MM.1S (cell line): ENCODE data around the gene TOX2.
A peak's percentile ranks its signal among the peaks of the same experiment; 100 is the strongest.

ENCODE experiments used
- DNase-seq: peaks from one replicate; pipeline ENCODE4 v3.0.0-alpha.2; 2015
- H2AFZ ChIP-seq: fragments of 300-600 bp; sonication (generic); 2 replicates; pipeline ENCODE4 v1.6.0; 2016; ENCODE audit warnings: antibody characterized with exemption, low read length
- H3F3A ChIP-seq: fragments of 300-600 bp; sonication (generic); 2 replicates; pipeline ENCODE4 v1.6.1; 2016; ENCODE audit warnings: mild to moderate bottlenecking, antibody characterized with exemption, low read length, moderate library complexity, mixed read lengths; ENCODE audit not compliant: insufficient read depth
- H3K27ac ChIP-seq: fragments of 300-600 bp; sonication (generic); 2 replicates; pipeline ENCODE4 v1.5.1; 2016; ENCODE audit warnings: mild to moderate bottlenecking, low read length
- H3K27me3 ChIP-seq: fragments of 300-600 bp; sonication (generic); replicated peaks from 2 replicates; pipeline ENCODE4 v1.6.0; 2016; ENCODE audit warnings: low read length; ENCODE audit not compliant: insufficient read depth
- H3K36me3 ChIP-seq: fragments of 300-600 bp; sonication (generic); replicated peaks from 2 replicates; pipeline ENCODE4 v1.6.1; 2016; ENCODE audit warnings: mild to moderate bottlenecking, low read length, mixed read lengths; ENCODE audit not compliant: insufficient read depth
- H3K4me1 ChIP-seq: fragments of 300-600 bp; sonication (generic); 2 replicates; pipeline ENCODE4 v1.6.1; 2016; ENCODE audit warnings: low read length, mixed read lengths
- H3K4me2 ChIP-seq: fragments of 300-600 bp; sonication (generic); 2 replicates; pipeline ENCODE4 v1.6.0; 2016; ENCODE audit warnings: low read depth, low read length
- H3K4me3 ChIP-seq: fragments of 300-600 bp; sonication (generic); 2 replicates; pipeline ENCODE4 v1.5.1; 2016; ENCODE audit warnings: low read length, mixed read lengths
- H3K79me2 ChIP-seq: fragments of 300-600 bp; sonication (generic); 2 replicates; pipeline ENCODE4 v1.6.1; 2016; ENCODE audit warnings: mixed run types, low read length, mixed read lengths
- H3K9ac ChIP-seq: fragments of 300-600 bp; sonication (generic); 2 replicates; pipeline ENCODE4 v1.6.1; 2016; ENCODE audit warnings: low read length, mixed read lengths
- H3K9me2 ChIP-seq: fragments of 300-600 bp; sonication (generic); replicated peaks from 2 replicates; pipeline ENCODE4 v1.6.1; 2016; ENCODE audit warnings: mild to moderate bottlenecking, low read length, mixed read lengths; ENCODE audit not compliant: insufficient read depth
- H3K9me3 ChIP-seq: fragments of 300-600 bp; sonication (generic); replicated peaks from 2 replicates; pipeline ENCODE4 v1.6.1; 2016; ENCODE audit warnings: mild to moderate bottlenecking, low read length, mixed read lengths; ENCODE audit not compliant: insufficient read depth
- H4K20me1 ChIP-seq: fragments of 300-600 bp; sonication (generic); 2 replicates; pipeline ENCODE4 v1.6.1; 2016; ENCODE audit warnings: mild to moderate bottlenecking, low read length, moderate library complexity, mixed read lengths; ENCODE audit not compliant: insufficient read depth
- EZH2 ChIP-seq: fragments of 300-600 bp; sonication (generic); optimal IDR thresholded peaks from 2 replicates; pipeline ENCODE3; 2017; ENCODE audit warnings: low read depth, mild to moderate bottlenecking, antibody characterized with exemption, low read length, mixed read lengths
- EZH2phosphoT487 ChIP-seq: fragments of 300-600 bp; sonication (generic); IDR thresholded peaks from 2 replicates; pipeline ENCODE4 v1.6.1; 2018; ENCODE audit warnings: antibody characterized with exemption, low read length
- TF ChIP-seq, protein P1 (sequence below): fragments of 300-600 bp; sonication (generic); IDR thresholded peaks from 2 replicates; pipeline ENCODE4 v1.5.1; 2016; ENCODE audit warnings: antibody characterized with exemption, low read length, mixed read lengths

TOX2 gene

DNA sequence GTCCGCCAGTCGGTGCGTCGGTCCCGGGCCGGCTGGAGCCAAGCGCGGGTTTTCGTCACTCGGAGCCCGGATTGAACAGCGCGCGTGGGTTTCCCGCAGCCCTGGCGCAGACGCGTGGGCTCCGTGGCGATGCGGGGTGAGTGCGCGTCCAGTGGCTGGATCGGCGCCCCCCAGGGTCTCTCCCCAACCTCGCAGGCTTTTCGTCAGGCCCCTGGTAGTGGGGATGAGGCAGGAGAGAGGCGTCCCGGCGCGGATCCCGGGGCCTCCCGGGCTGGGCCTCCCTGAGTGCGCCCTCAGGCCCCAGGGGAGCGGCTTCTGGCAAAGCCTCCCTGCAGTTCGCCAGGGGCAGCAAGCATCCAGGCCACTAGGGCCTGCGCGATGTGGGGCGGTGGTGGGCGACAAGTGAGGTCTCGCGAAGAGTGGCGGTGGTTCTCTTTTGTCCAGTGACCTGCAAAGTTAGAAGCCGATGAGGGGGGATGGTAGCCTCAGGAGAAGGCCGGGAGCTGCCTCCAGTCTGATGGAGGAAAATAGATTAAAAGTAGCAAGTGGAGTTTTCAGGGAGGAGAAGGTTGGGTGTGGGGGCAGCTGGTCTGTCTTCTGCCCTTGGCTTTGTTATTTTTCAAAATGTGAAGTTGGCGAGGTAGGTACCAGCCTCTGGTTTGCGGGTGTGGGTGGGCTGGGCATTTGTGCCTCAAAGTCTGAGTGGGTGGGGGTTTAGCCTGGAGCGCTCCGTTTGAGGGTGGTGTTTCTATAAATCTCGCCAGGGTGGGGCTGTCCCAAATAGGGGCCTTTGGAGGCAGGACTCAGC is 1.6 kb downstream of the TOX2 start:
- H3K27ac ChIP-seq, result no peak overlapping the region
- H3K4me3 ChIP-seq, result peak overlapping the region; percentile 81; the same call in 1 of the 2 replicates
- peaks cover 9% of the 10 kb centered on the region; the same call in 1 of the 2 replicates for H3F3A ChIP-seq
- H3K9me3 ChIP-seq, result no peaks in the 10 kb centered on the region
- peaks cover 34% of the 10 kb centered on the region for H3K4me1 ChIP-seq
- no peak for TF ChIP-seq EZH2phosphoT487
- no peak for TF ChIP-seq EZH2
- TF ChIP-seq, protein P1, sequence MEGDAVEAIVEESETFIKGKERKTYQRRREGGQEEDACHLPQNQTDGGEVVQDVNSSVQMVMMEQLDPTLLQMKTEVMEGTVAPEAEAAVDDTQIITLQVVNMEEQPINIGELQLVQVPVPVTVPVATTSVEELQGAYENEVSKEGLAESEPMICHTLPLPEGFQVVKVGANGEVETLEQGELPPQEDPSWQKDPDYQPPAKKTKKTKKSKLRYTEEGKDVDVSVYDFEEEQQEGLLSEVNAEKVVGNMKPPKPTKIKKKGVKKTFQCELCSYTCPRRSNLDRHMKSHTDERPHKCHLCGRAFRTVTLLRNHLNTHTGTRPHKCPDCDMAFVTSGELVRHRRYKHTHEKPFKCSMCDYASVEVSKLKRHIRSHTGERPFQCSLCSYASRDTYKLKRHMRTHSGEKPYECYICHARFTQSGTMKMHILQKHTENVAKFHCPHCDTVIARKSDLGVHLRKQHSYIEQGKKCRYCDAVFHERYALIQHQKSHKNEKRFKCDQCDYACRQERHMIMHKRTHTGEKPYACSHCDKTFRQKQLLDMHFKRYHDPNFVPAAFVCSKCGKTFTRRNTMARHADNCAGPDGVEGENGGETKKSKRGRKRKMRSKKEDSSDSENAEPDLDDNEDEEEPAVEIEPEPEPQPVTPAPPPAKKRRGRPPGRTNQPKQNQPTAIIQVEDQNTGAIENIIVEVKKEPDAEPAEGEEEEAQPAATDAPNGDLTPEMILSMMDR, result no peak
- no peak for DNase-seq
- no peaks in the 10 kb centered on the region for H3K9me2 ChIP-seq
- H3K79me2 ChIP-seq, result peaks cover 64% of the 10 kb centered on the region
- H3K36me3 ChIP-seq, result no peaks in the 10 kb centered on the region
- no peak overlapping the region for H3K9ac ChIP-seq
- no peaks in the 10 kb centered on the region for H4K20me1 ChIP-seq
- H3K27me3 ChIP-seq, result no peaks in the 10 kb centered on the region
- peak overlapping the region; percentile 77 for H3K4me2 ChIP-seq
- no peak overlapping the region for H2AFZ ChIP-seq

DNA sequence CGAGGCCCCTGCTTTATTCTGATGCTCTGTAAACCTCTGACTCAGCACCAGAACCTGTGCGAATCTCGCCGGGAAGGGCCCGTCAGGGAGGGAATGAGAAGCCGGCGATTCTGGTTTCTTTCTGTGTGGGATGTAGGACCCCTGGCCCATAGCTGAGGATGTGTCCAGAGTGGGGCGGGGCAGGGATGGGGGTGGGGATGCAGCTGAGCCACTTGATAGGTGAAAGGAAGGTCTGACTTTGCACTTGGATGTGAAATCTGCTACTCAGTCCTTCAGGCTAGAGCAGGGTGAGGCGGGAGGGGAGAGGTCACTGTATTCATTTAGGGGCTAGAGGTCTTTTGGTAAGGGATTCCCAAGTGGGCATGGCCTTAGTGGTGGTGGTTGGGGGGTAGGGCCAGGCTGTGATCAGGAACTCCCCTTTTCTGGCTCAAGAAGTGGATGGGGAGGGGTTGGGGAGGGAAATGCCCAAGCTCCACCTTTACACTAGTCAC is 2.3 kb downstream of the TOX2 start:
- Histone ChIP-seq H3K4me1 (peaks cover 39% of the 10 kb centered on the region), H3K9me2 (no peaks in the 10 kb centered on the region), H3K79me2 (peaks cover 71% of the 10 kb centered on the region), H3K4me2 (peak overlapping the region; percentile 77; the same call in 1 of the 2 replicates), H3K9me3 (no peaks in the 10 kb centered on the region), H3K27ac (no peak overlapping the region), H3F3A (peaks cover 15% of the 10 kb centered on the region), H3K4me3 (peak overlapping the region; percentile 81; the same call in 1 of the 2 replicates), H3K27me3 (no peaks in the 10 kb centered on the region), H4K20me1 (no peaks in the 10 kb centered on the region), H3K36me3 (no peaks in the 10 kb centered on the region), H2AFZ (no peak overlapping the region), H3K9ac (no peak overlapping the region)
- TF ChIP-seq EZH2 (no peak), EZH2phosphoT487 (no peak)
- TF ChIP-seq, protein P1, result no peak
- peak; percentile 30 for DNase-seq

DNA sequence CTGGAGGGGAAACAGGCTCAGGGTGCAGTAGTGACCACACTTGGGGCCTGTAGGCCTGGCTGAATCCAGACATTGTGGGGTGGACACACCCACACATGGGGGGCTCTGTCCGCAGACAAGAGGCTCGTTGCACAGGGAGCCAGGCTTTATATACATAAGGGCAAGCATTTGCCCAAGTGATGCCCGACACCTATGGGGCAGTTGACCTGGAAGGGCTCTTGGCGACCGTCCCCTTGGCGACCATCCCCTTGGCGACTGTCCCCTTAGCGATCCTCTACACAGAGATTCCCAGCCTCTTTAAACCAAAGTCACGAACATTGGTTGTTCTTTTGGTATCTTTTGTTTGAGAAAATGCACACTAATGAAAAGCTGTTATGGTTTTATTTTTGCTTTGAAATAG is 2.7 kb downstream of the TOX2 start:
- H3K4me2 ChIP-seq, result peak overlapping the region; percentile 77; the same call in 1 of the 2 replicates
- DNase-seq, result no peak
- H4K20me1 ChIP-seq, result no peaks in the 10 kb centered on the region
- H3K36me3 ChIP-seq, result no peaks in the 10 kb centered on the region
- H2AFZ ChIP-seq, result no peak overlapping the region
- H3K4me3 ChIP-seq, result 0 out of 2 replicates have a peak overlapping the region, but pooled peaks have one; percentile 81
- TF ChIP-seq EZH2 (no peak), EZH2phosphoT487 (no peak)
- TF ChIP-seq, protein P1, result no peak
- H3K27ac ChIP-seq, result no peak overlapping the region
- peaks cover 43% of the 10 kb centered on the region for H3K4me1 ChIP-seq
- H3K9me2 ChIP-seq, result no peaks in the 10 kb centered on the region
- H3K9me3 ChIP-seq, result no peaks in the 10 kb centered on the region
- peaks cover 15% of the 10 kb centered on the region for H3F3A ChIP-seq
- H3K79me2 ChIP-seq, result peaks cover 75% of the 10 kb centered on the region
- H3K9ac ChIP-seq, result no peak overlapping the region
- H3K27me3 ChIP-seq, result no peaks in the 10 kb centered on the region
